NK-92 (cell line): ENCODE measurements around the gene FNIP2.

Source experiments
- DNase-seq: peaks from one replicate; lab custom pipeline; 2025; ENCODE audit not compliant: unreplicated experiment; lab: John Stamatoyannopoulos, UW

Gene FNIP2

DNA sequence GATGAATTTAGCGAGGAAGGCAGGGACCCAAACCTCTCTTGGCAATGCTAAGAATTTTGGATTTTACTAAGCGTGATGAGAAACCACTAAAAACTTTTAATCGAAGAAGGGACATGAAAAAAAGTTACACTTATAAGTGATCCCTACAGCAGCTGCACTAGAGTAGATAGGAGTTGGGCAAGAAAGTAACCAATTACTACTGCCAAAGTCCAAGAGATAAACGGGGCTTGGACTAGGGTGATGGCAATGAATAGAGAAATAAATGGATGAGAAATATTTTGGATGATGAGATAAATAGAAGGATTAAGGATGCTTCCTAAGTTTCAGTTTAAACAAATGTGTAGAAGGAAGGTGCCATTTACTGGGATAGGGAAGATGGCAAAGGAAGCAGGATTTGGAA, 6.3 kb upstream of the FNIP2 start:
- DNase-seq = no peak

- DNase-seq = no peak
These were observed 5.4 kb upstream of the FNIP2 start for GRCh38 chr4:158763462-158763861.

- no peak for DNase-seq
These were observed 2.3 kb upstream of the FNIP2 start for GRCh38 chr4:158766434-158767044.

- no peak for DNase-seq
These were observed 1.4 kb upstream of the FNIP2 start for GRCh38 chr4:158767451-158767850.

- DNase-seq = no peak
These were observed 522 bp downstream of the FNIP2 start for GRCh38 chr4:158769175-158769921.

- no peak for DNase-seq
These were observed 1.8 kb downstream of the FNIP2 start for GRCh38 chr4:158770671-158771070.

GRCh38 chr4:158771776-158772175, 3.0 kb downstream of the FNIP2 start:
- no peak for DNase-seq

- no peak for DNase-seq
These were observed 6.3 kb downstream of the FNIP2 start for GRCh38 chr4:158775091-158775651.

GRCh38 chr4:158776106-158776505, 7.3 kb downstream of the FNIP2 start:
- DNase-seq = no peak

DNA sequence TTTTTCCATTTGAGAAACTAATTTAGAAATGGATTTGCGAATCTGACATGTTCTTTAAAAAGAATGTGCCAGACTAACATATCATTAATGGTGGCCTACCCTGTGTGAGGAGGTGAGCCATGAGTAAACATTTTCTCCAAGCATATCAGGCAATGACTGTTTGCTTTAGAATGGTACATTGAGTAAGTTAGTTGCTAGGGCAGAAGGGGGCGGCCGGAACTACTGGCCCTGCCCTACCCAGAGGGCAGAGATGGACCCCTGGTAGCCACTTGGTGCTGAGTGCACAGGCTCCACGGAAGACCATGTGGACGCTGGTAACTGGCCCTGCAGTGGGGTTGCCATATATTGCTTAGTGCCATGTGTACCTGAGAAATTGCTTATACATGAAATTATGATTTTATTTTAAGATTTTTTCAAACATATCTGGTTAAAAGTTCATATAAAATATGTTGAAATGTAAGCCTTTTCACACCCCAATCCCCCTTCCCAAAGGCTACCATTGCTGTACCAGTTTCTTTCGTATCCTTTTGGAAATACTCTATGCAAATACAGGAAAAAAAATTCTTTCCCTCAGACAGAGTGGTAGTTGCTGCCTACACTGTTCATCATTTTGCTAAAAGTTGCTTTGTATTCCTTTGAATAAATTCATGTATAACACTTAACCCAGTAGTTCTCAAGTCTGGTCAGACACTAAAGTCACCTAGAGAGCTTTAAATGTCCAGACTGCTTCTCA, 8.8 kb downstream of the FNIP2 start:
- no peak for DNase-seq

DNA sequence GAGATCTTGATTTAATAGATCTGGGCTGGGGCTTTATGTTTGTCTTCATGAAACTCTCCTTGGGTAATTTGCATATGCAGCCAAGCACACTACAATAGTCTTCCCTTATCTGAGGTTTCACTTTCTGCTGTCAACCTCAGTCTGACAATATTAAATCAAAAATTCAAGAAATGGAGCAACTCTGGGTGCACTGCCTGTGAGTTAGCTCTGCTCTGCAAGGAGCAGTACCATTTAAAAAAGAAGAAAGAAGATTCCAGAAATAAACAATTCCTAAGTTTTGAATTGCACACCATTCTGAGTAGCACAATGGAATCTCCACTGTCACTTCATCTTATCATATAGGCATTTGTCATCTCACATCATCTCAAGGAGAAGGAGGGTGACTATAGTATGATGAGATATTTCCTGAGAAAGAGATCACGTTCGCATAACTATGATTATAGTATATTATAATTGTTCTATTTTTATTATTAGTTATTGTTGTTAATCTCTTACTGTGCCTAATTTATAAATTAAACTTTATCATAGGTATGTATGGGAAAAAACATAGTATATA, 9.4 kb downstream of the FNIP2 start:
- no peak for DNase-seq

GRCh38 chr4:158778712-158779111, 9.9 kb downstream of the FNIP2 start:
- no peak for DNase-seq

- DNase-seq = no peak
These were observed 13.1 kb downstream of the FNIP2 start for GRCh38 chr4:158781963-158782362.

- no peak for DNase-seq
These were observed 13.9 kb downstream of the FNIP2 start for GRCh38 chr4:158782551-158783360.

- no peak for DNase-seq
These were observed 15.0 kb downstream of the FNIP2 start for GRCh38 chr4:158783785-158784184.

DNA sequence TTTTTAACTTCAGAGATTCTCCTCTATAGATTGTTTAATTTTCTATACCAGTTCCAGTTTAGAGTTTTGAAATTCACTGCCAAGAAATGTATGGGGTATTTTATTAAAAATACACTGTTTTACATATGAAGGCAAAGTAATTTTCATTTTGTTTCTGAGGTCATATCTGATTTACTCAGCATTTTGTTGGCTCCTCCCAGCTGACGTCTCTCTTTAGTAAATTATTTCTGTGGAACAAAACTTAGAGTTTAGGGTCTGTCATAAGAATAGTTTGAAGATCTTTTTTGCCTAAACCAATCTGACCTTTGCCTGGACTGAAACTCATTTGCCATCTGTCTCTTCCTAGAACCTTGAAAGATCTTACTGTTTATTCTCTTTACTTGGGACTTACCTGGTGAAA, 16.9 kb downstream of the FNIP2 start:
- no peak for DNase-seq

- no peak for DNase-seq
These were observed 17.3 kb downstream of the FNIP2 start for GRCh38 chr4:158786121-158786601.

GRCh38 chr4:158786955-158787354, 18.1 kb downstream of the FNIP2 start:
- DNase-seq = no peak

- DNase-seq = no peak
These were observed 19.1 kb downstream of the FNIP2 start for GRCh38 chr4:158787709-158788475.

DNA sequence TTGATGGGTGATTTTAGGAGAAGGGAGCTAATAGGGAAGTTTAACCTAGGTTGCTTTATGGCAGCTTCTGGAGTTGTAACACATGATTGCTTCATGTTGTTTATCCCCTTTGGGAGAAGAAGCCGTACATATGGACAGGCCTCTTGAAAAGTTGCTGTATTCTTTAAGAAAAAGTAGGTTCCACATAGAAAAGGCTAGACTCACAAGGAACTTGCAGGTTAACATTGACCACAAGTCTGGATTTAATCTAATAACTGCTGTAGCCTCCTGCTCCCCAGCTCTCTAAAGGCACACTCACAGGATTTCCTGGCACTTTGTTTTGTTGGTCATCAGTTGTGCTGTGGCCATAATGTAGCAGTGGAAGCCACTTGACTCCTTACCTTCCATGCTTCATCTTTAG, 19.7 kb downstream of the FNIP2 start:
- DNase-seq = no peak
